ENCODE measurements around the gene ZAR1. TPM values are rescaled to one million over a fixed set of nuclear protein-coding genes. Genes with fewer than 3 reads are reported as not detected.

ZAR1 gene
- total and polyA plus RNA-seq, 8 donors, result not detected

DNA sequence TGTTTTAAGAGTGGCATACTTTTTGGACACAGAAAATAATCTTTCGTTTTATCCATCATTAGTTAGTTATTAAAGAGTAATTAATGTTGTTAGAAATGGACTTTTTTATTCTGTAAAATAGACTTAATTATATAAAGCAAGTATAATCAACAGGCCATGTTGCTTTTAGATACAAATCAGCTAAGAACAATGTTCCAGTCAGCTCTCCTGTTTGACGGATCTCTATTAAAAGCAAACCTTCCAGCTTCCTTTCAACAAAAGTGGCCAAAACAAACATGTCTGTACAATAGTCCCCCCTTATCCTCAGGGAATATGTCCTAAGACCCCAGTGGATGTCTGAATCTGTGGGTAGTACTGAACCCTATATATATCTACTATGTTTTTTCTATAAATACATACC is 11.8 kb upstream of the ZAR1 start:
- no peak overlapping the region for H3K4me3 ChIP-seq
- WGBS, 2 donors, result 42 to 48% methylated on average over 2 of the region's 2 CpGs
- FAIRE-seq (no peak), DNase-seq (no peak), ATAC-seq (no peak)
- H3K27me3 ChIP-seq, result peaks cover 0 to 8% (median 3%) of the 10 kb centered on the region in 4 donors
- intact Hi-C loops (cut with DNase I), result no loop called here
- H3K27ac ChIP-seq, result no peak overlapping the region
- no peaks in the 10 kb centered on the region for H3K9me3 ChIP-seq
- no peaks in the 10 kb centered on the region for H3K36me3 ChIP-seq
- H3K4me1 ChIP-seq, result no peaks in the 10 kb centered on the region
- TF ChIP-seq, protein P1, sequence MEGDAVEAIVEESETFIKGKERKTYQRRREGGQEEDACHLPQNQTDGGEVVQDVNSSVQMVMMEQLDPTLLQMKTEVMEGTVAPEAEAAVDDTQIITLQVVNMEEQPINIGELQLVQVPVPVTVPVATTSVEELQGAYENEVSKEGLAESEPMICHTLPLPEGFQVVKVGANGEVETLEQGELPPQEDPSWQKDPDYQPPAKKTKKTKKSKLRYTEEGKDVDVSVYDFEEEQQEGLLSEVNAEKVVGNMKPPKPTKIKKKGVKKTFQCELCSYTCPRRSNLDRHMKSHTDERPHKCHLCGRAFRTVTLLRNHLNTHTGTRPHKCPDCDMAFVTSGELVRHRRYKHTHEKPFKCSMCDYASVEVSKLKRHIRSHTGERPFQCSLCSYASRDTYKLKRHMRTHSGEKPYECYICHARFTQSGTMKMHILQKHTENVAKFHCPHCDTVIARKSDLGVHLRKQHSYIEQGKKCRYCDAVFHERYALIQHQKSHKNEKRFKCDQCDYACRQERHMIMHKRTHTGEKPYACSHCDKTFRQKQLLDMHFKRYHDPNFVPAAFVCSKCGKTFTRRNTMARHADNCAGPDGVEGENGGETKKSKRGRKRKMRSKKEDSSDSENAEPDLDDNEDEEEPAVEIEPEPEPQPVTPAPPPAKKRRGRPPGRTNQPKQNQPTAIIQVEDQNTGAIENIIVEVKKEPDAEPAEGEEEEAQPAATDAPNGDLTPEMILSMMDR (IDR thresholded peaks at IDR 0.05), result no peak

DNA sequence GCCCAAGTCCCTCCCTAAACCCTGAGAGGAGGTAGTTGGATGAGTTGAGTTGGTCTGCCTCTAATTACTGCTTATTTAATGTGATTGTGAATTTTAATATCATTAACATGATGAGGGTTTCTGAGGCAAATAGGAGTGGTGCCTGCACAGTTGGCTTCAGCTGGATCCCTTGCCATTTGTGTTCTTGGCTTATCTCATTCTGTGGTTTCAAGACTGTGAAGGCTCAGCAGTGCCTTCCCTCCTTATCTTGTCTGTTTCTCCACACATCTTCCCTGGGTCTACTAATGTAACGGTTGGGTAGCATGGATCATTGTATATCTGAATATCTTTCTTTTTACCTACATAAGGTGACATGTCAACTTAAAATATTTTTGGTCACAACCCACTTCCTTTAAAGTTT is 8.5 kb upstream of the ZAR1 start:
- no peaks in the 10 kb centered on the region for H3K36me3 ChIP-seq
- FAIRE-seq (no peak), DNase-seq (no peak), ATAC-seq (no peak)
- no peak overlapping the region for H3K4me3 ChIP-seq
- intact Hi-C loops (cut with DNase I), result no loop called here
- H3K9me3 ChIP-seq, result no peaks in the 10 kb centered on the region
- no peaks in the 10 kb centered on the region for H3K4me1 ChIP-seq
- WGBS, 2 donors, result 90 to 97% methylated on average over 1 of the region's 1 CpG
- H3K27me3 ChIP-seq, result peaks cover 0 to 22% (median 9%) of the 10 kb centered on the region in 4 donors
- no peak overlapping the region for H3K27ac ChIP-seq
- TF ChIP-seq, protein P1 (IDR thresholded peaks at IDR 0.05), result no peak

DNA sequence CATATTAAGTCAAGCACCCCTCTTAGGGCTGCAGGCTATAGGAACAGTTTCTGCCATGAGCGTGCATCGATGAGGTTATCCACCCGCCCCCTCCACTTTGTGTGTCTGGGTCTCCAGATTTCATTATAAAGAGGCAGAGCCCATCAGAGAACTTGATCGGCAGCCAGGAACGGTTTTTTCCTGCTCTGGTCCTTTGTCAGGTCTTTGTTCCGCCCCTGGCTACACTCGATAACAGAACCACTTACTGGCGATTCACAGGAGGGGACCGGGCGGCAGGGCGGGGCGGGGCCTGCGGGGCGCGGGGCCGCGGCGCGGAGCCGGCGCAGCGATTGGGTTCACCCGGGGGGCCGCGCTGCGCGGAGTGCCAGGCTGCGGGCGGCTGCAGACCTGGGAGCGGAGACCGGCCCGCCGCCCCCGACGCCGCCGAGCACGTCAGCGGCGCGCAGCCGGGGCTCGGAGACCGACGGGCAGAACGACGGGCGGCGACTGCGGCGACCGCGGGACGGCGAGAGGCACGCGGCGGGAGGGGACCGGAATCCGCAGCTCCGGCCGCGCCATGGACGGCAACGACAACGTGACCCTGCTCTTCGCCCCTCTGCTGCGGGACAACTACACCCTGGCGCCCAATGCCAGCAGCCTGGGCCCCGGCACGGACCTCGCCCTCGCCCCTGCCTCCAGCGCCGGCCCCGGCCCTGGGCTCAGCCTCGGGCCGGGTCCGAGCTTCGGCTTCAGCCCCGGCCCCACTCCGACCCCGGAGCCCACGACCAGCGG is 6.9 kb upstream of the ZAR1 start, which contains the start of gene SLC10A4:
Gene SLC10A4 (plus strand): TSS at position 338 of the 771 bp plus-strand sequence. CDS start 219 bp downstream, at position 557.
- peaks cover 0 to 22% (median 9%) of the 10 kb centered on the region in 4 donors for H3K27me3 ChIP-seq
- TF ChIP-seq, protein P1 (IDR thresholded peaks at IDR 0.05), result no peak
- intact Hi-C loops (cut with DNase I), result no loop called here

DNA sequence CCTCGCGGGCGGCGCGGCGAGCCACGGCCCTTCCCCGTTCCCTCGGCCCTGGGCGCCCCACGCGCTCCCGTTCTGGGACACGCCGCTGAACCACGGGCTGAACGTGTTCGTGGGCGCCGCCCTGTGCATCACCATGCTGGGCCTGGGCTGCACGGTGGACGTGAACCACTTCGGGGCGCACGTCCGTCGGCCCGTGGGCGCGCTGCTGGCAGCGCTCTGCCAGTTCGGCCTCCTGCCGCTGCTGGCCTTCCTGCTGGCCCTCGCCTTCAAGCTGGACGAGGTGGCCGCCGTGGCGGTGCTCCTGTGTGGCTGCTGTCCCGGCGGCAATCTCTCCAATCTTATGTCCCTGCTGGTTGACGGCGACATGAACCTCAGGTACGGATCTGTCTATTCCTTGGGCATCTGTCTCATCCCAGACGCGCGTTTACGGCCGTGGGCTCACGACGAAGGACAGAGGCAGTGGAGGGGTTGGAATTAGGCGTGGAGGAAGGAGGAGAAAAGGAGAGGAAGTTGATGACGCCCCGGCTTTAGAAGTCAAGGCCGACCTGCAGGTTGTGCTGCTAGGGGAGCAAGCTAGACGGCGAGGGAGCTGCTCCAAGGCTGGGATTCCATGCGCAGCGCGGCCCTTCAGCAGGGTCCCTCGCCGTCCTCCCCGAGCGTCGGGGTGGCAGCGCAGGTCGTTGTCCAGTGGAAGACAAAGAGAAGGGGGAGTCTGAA is 6.1 kb upstream of the ZAR1 start:
- WGBS, 2 donors, result 12 to 13% methylated on average over 53 to 66 of the region's 66 CpGs
- ATAC-seq (peak in 3 of 4 donors; percentile 17 to 26 (median 20)), FAIRE-seq (no peak), DNase-seq (peak in 3 of 6 donors; percentile 29 to 63 (median 56))
- Histone ChIP-seq H3K9me3 (no peaks in the 10 kb centered on the region), H3K4me1 (no peaks in the 10 kb centered on the region), H3K36me3 (no peaks in the 10 kb centered on the region), H3K27me3 (peaks cover 0 to 29% (median 9%) of the 10 kb centered on the region in 4 donors), H3K27ac (no peak overlapping the region), H3K4me3 (peak overlapping the region in 2 of 4 donors; percentile 22 to 41)
- intact Hi-C loops (cut with DNase I), result no loop called here
- TF ChIP-seq, protein P1 (IDR thresholded peaks at IDR 0.05), result no peak

More for the DNA sequence above, 6.9 kb upstream of the ZAR1 start, which contains the start of gene SLC10A4:
- H3K36me3 ChIP-seq, result no peaks in the 10 kb centered on the region
- ATAC-seq (peak in 3 of 4 donors; percentile 20 to 47 (median 36)), DNase-seq (peak in 1 of 6 donors; percentile 61), FAIRE-seq (no peak)
- H3K4me1 ChIP-seq, result no peaks in the 10 kb centered on the region
- H3K9me3 ChIP-seq, result no peaks in the 10 kb centered on the region
- no peak within 1 kb of the TSS for H3K27ac ChIP-seq
- 4 to 6% methylated on average over 61 to 85 of the region's 85 CpGs for WGBS, 2 donors
- peak within 1 kb of the TSS in 2 of 4 donors; percentile 22 to 41 for H3K4me3 ChIP-seq
